Uterus (tissue), 4 donors: ENCODE data around the gene SMIM11. TPM values are rescaled to one million over a fixed set of nuclear protein-coding genes. Genes with fewer than 3 reads are reported as not detected.

Experiments used
- DNase-seq, 2 donors: peaks; one replicate each; pipeline ENCODE4 v3.0.0-alpha.2; 2019 to 2020
- H3K27ac ChIP-seq, 2 donors: fragments of 200-600 bp; sonication (generic); 1 replicate in 1 of 2; 2 replicates in 1 of 2; pipeline ENCODE4 v1.5.1; 2016 to 2018
- H3K27me3 ChIP-seq, 2 donors: fragments of 200-600 bp; sonication (generic); one replicate each; pipeline ENCODE4 v1.5.1; 2018 to 2019; ENCODE audit warnings: control low read depth in 1 of 2
- H3K36me3 ChIP-seq, 2 donors: fragments of 200-600 bp; sonication (generic); one replicate each; pipeline ENCODE4 v1.5.1; 2019; ENCODE audit warnings: control low read depth in 1 of 2
- H3K4me1 ChIP-seq, 2 donors: fragments of 200-600 bp; sonication (generic); one replicate each; pipeline ENCODE4 v1.5.1; 2018 to 2019; ENCODE audit warnings: control low read depth in 1 of 2
- H3K4me3 ChIP-seq, 2 donors: fragments of 200-600 bp; sonication (generic); 1 replicate in 1 of 2; 2 replicates in 1 of 2; pipeline ENCODE4 v1.5.1; 2018 to 2019; ENCODE audit warnings: mild to moderate bottlenecking in 1 of 2
- H3K9me3 ChIP-seq, 2 donors: fragments of 200-600 bp; sonication (generic); one replicate each; pipeline ENCODE4 v1.5.1; 2019; ENCODE audit warnings: control low read depth in 1 of 2
- POLR2A ChIP-seq, 2 donors: fragments of 450-650 bp; IDR thresholded peaks; one replicate each; pipeline ENCODE4 v1.6.1; 2016; ENCODE audit warnings: antibody characterized with exemption in 2 of 2, mild to moderate bottlenecking in 1 of 2, moderate library complexity in 1 of 2
- intact Hi-C: fragments of 100-400 bp; cut with DNase I; formaldehyde crosslinking; loops from one replicate; pipeline ENCODE4 v1.15.1; 2023; ENCODE audit warnings: low total_unique reads
- total RNA-seq, 4 donors: library from RNA; depleted of rRNA in 3 of 4; stranded (reverse); fragments of >200 nt in 3 of 4; gene quantifications; one replicate each; pipeline versions ENCODE4 v1.1.0 to v1.2.4, GENCODE V29; 2014 to 2023
- TF ChIP-seq, protein P1 (sequence below), 4 experiments: fragments of 200-600 bp in 2 of 4; fragments of 450-650 bp in 2 of 4; sonication (generic) in 2 of 4; IDR thresholded peaks; one replicate each; pipeline ENCODE4 v1.5.1; 2016 to 2019; ENCODE audit warnings: antibody characterized with exemption in 4 of 4, mild to moderate bottlenecking in 2 of 4, moderate library complexity in 1 of 4
- donor health status: DM: yes; HTN: yes; CAD: no.

SMIM11 gene
- total RNA-seq, 4 donors from 2014 or later: 8.2 to 16.0 (median 12.3) TPM; not detected in 1

DNA sequence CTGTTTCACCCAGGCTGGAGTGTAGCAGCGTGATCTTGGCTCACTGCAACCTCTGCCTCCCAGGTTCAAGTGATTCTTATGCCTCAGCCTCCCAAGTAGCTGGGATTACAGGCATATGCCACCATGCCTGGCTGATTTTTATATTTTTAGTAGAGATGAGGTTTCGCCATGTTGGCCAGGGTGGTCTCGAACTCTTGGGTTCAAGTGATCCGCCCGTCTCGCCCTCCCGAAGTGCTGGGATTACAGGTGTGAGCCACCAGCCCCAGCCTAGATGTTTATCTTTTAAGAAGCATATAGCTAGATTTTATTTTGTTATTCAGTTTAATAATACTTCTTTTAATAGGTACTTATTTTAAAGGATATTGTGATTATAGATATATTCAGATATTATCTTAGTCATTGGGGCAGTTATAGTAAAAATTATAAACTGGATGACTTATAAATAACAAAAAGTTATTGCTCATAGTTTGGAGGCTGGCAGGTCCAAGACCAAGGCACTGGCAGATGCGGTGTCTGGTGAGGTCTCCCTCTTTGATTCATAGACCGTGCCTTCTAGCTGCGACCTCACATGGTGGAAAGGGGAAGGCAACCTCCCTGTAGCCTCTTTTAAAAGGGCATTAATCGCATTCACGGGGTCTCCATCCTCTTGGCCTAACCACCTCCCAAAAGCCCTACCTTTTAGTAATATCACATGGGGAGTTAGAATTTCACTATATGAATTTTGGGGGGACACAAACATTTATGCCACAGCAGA lies 14.6 kb upstream of the SMIM11 start:
- no peak for DNase-seq
- Histone ChIP-seq H3K4me3 (no peak overlapping the region), H3K9me3 (no peaks in the 10 kb centered on the region), H3K36me3 (no peaks in the 10 kb centered on the region), H3K27me3 (no peaks in the 10 kb centered on the region), H3K4me1 (no peaks in the 10 kb centered on the region), H3K27ac (no peak overlapping the region)
- no peak for TF ChIP-seq POLR2A (IDR thresholded peaks at IDR 0.05)
- TF ChIP-seq, protein P1, sequence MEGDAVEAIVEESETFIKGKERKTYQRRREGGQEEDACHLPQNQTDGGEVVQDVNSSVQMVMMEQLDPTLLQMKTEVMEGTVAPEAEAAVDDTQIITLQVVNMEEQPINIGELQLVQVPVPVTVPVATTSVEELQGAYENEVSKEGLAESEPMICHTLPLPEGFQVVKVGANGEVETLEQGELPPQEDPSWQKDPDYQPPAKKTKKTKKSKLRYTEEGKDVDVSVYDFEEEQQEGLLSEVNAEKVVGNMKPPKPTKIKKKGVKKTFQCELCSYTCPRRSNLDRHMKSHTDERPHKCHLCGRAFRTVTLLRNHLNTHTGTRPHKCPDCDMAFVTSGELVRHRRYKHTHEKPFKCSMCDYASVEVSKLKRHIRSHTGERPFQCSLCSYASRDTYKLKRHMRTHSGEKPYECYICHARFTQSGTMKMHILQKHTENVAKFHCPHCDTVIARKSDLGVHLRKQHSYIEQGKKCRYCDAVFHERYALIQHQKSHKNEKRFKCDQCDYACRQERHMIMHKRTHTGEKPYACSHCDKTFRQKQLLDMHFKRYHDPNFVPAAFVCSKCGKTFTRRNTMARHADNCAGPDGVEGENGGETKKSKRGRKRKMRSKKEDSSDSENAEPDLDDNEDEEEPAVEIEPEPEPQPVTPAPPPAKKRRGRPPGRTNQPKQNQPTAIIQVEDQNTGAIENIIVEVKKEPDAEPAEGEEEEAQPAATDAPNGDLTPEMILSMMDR (IDR thresholded peaks at IDR 0.05): no peak
- intact Hi-C loops: no loop called here

DNA sequence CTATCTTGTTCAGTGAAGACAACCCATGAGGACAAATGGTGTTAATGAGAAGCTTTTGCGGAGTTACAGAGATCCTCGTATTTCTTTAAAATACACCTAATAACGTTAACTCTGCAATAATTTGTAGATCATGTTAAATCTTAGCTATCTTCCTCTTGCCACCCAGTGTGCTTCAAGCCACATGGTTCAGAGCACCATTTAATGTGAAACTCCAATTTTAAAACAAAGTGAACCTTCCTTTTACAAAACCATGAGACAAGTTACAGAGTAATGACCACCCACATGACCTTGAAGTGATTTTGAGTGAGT lies 13.2 kb upstream of the SMIM11 start:
- H3K4me1 ChIP-seq: no peaks in the 10 kb centered on the region
- intact Hi-C loops: no loop called here
- no peaks in the 10 kb centered on the region for H3K9me3 ChIP-seq
- H3K36me3 ChIP-seq: no peaks in the 10 kb centered on the region
- no peak overlapping the region for H3K4me3 ChIP-seq
- no peak for TF ChIP-seq POLR2A (IDR thresholded peaks at IDR 0.05)
- TF ChIP-seq, protein P1 (IDR thresholded peaks at IDR 0.05): no peak
- DNase-seq: no peak
- H3K27ac ChIP-seq: no peak overlapping the region
- no peaks in the 10 kb centered on the region for H3K27me3 ChIP-seq

DNA sequence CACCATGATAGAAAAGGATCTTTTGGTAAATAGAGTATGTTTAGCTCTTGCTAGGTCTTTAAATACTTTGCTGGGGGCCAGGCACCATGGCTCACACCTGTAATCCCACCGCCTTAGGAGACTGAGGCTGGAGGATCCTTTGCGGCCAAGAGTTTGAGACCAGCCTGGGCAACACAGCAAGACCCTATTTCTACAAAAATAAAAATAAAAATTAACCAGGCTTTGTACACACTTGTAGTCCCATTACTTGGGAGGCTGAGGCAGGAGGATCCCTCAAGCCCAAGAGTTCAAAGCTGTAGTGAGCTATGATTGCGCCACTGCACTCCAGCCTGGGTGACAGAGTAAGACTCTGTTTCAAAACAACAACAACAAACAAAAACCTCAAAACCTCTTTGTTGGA lies 12.6 kb upstream of the SMIM11 start:
- Histone ChIP-seq H3K9me3 (no peaks in the 10 kb centered on the region), H3K27me3 (no peaks in the 10 kb centered on the region), H3K27ac (no peak overlapping the region), H3K36me3 (no peaks in the 10 kb centered on the region), H3K4me3 (no peak overlapping the region), H3K4me1 (no peaks in the 10 kb centered on the region)
- intact Hi-C loops: no loop called here
- DNase-seq: no peak
- no peak for TF ChIP-seq POLR2A (IDR thresholded peaks at IDR 0.05)
- TF ChIP-seq, protein P1 (IDR thresholded peaks at IDR 0.05): no peak

DNA sequence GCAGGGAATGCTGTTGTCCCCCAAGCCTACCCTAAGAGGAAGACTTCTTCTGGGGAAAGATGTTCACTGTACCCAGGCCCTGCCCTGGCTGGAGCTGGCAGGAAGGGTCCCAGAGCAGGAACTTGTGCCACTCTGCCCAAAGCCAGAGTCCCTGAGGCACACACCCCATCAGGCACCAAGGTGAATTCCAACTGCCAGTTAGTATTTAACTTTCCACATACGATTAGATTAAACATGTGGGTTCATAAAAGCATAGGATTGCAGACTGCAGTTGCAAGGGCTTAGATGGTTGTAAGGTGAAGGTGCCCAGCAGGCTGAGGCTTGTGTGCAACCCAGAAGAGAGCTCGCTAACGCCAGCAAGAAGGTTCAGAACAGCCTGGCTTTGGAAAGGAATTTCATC lies 11.6 kb upstream of the SMIM11 start, which contains the start of gene KCNE2:
TSS of gene KCNE2 (plus strand) at position 274 of the 400 bp plus-strand sequence. CDS start 6,473 bp downstream, outside the sequence.
- H3K9me3 ChIP-seq: no peaks in the 10 kb centered on the region
- intact Hi-C loops: no loop called here
- H3K27me3 ChIP-seq: no peaks in the 10 kb centered on the region
- no peak for TF ChIP-seq POLR2A (IDR thresholded peaks at IDR 0.05)
- TF ChIP-seq, protein P1 (IDR thresholded peaks at IDR 0.05): no peak
- DNase-seq: no peak
- no peaks in the 10 kb centered on the region for H3K4me1 ChIP-seq
- no peak within 1 kb of the TSS for H3K4me3 ChIP-seq
- H3K36me3 ChIP-seq: no peaks in the 10 kb centered on the region
- H3K27ac ChIP-seq: no peak within 1 kb of the TSS

DNA sequence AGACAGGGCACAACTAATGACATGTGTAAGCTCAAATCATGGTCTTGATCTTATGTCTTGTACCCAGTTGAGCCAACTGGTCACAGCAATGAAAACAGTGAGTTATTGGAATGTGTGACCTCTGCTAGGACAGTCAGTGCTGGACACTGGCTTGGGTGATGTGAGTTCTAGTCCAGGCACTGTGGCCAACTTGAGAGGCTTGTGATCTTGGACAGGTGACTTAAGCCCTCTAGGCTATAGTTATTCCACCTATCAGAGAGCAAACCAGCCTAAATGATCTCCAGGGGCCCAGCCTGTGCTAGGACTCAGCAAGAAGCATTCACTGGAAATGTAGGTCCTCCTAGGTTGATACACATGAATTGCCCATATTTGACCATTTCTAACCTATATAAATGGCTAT lies 10.4 kb upstream of the SMIM11 start:
- intact Hi-C loops: no loop called here
- Histone ChIP-seq H3K36me3 (no peaks in the 10 kb centered on the region), H3K27ac (no peak overlapping the region)

More for the DNA sequence above, 10.4 kb upstream of the SMIM11 start:
- Histone ChIP-seq H3K9me3 (no peaks in the 10 kb centered on the region), H3K4me3 (no peak overlapping the region), H3K27me3 (no peaks in the 10 kb centered on the region), H3K4me1 (no peaks in the 10 kb centered on the region)
- TF ChIP-seq, protein P1 (IDR thresholded peaks at IDR 0.05): no peak
- no peak for TF ChIP-seq POLR2A (IDR thresholded peaks at IDR 0.05)
- no peak for DNase-seq
